HFFc6 (cell line): ENCODE data around the gene SHC3. TPM values are rescaled to one million over a fixed set of nuclear protein-coding genes. Genes with fewer than 3 reads are reported as not detected.
"Not testable (repeated sequence)": the region's sequence is repeated elsewhere in the genome, so short reads cannot be mapped to it uniquely, and the experiment has no call there.

Source experiments
- DNase-seq: peaks from one replicate; pipeline ENCODE4 v3.0.0-alpha.2; 2018
- H3K27ac Mint-ChIP-seq: 2 replicates; pipeline ENCODE4 v1.8.0; 2020; ENCODE audit warnings: mild to moderate bottlenecking, mixed read lengths
- H3K27me3 Mint-ChIP-seq: 2 replicates; pipeline ENCODE4 v1.8.0; 2021; ENCODE audit warnings: mild to moderate bottlenecking, moderate library complexity, mixed read lengths; ENCODE audit not compliant: insufficient read depth
- H3K36me3 Mint-ChIP-seq: 2 replicates; pipeline ENCODE4 v1.8.0; 2021; ENCODE audit warnings: low read depth, mixed read lengths
- H3K4me1 Mint-ChIP-seq: 2 replicates; pipeline ENCODE4 v1.8.0; 2020; ENCODE audit warnings: low read depth, mixed read lengths
- H3K4me3 Mint-ChIP-seq: 2 replicates; pipeline ENCODE4 v1.8.0; 2020; ENCODE audit warnings: mild to moderate bottlenecking, moderate library complexity, mixed read lengths
- H3K9me3 Mint-ChIP-seq: 2 replicates; pipeline ENCODE4 v1.8.0; 2020; ENCODE audit warnings: mild to moderate bottlenecking, mixed read lengths
- CTCF ChIP-seq: fragments of 200-600 bp; sonication (generic); IDR thresholded peaks from 2 replicates; pipeline ENCODE4 v1.5.0; 2021; ENCODE audit warnings: antibody characterized with exemption, mild to moderate bottlenecking
- total RNA-seq, 6 experiments: library from RNA; stranded (reverse); fragmentation: NEBNext Ultra II Directional; extraction: Animal tissue kit (Norgen Biotek cat#: 25700); gene quantifications; 2 replicates in 1 of 6; 3 replicates in 5 of 6; pipeline ENCODE4 v1.2.3, GENCODE V29; 2021

Gene SHC3
- total RNA-seq, 6 experiments from 2014 or later: 0.28 to 1.9 (median 0.42) TPM

GRCh38 chr9:89212171-89212570 lies 33.6 kb upstream of the SHC3 start:
- Mint-ChIP-seq H3K9me3 (peaks cover 12% of the 10 kb centered on the region), H3K4me1 (no peaks in the 10 kb centered on the region), H3K36me3 (no peaks in the 10 kb centered on the region), H3K27me3 (peaks cover 13% of the 10 kb centered on the region), H3K4me3 (no peak overlapping the region), H3K27ac (no peak overlapping the region)
- TF ChIP-seq CTCF: no peak
- DNase-seq: no peak

GRCh38 chr9:89209311-89209710 lies 30.7 kb upstream of the SHC3 start:
- H3K36me3 Mint-ChIP-seq, H3K4me3 Mint-ChIP-seq, DNase-seq, H3K4me1 Mint-ChIP-seq, H3K27ac Mint-ChIP-seq: not testable (repeated sequence)
- Mint-ChIP-seq H3K9me3 (peaks cover 12% of the 10 kb centered on the region), H3K27me3 (peaks cover 12% of the 10 kb centered on the region)

GRCh38 chr9:89207026-89207425 lies 28.4 kb upstream of the SHC3 start:
- Mint-ChIP-seq H3K36me3 (no peaks in the 10 kb centered on the region), H3K4me1 (no peaks in the 10 kb centered on the region), H3K4me3 (no peak overlapping the region), H3K27me3 (peaks cover 13% of the 10 kb centered on the region), H3K9me3 (peaks cover 12% of the 10 kb centered on the region), H3K27ac (no peak overlapping the region)
- TF ChIP-seq CTCF: no peak
- no peak for DNase-seq

- no peak overlapping the region for H3K4me3 Mint-ChIP-seq
- TF ChIP-seq CTCF: no peak
- no peaks in the 10 kb centered on the region for H3K4me1 Mint-ChIP-seq
- peaks cover 9% of the 10 kb centered on the region; the same call in 1 of the 2 replicates for H3K27me3 Mint-ChIP-seq
- H3K9me3 Mint-ChIP-seq: peaks cover under 1% of the 10 kb centered on the region; the same call in 1 of the 2 replicates
- H3K36me3 Mint-ChIP-seq: no peaks in the 10 kb centered on the region
- DNase-seq: no peak
- H3K27ac Mint-ChIP-seq: no peak overlapping the region
Observed at GRCh38 chr9:89204801-89205200, 26.2 kb upstream of the SHC3 start.

- Mint-ChIP-seq H3K27ac (no peak overlapping the region), H3K9me3 (peaks cover 8% of the 10 kb centered on the region), H3K4me1 (peaks cover 7% of the 10 kb centered on the region), H3K4me3 (no peak overlapping the region), H3K36me3 (no peaks in the 10 kb centered on the region), H3K27me3 (peaks cover 3% of the 10 kb centered on the region; the same call in 1 of the 2 replicates)
- DNase-seq: no peak
- TF ChIP-seq CTCF: no peak
Observed at GRCh38 chr9:89195131-89195797, 16.6 kb upstream of the SHC3 start.

- Mint-ChIP-seq H3K36me3 (no peaks in the 10 kb centered on the region), H3K4me1 (peaks cover 7% of the 10 kb centered on the region), H3K27me3 (peaks cover 3% of the 10 kb centered on the region; the same call in 1 of the 2 replicates), H3K4me3 (no peak overlapping the region), H3K9me3 (peaks cover 8% of the 10 kb centered on the region), H3K27ac (no peak overlapping the region)
- DNase-seq: no peak
- TF ChIP-seq CTCF: no peak
Observed at GRCh38 chr9:89194421-89195130, 16.0 kb upstream of the SHC3 start.
